GM12878 (cell line): Measurements from ENCODE around the gene ITGB5. TPM values are rescaled to one million over a fixed set of nuclear protein-coding genes. Genes with fewer than 3 reads are reported as not detected.

Experiments used
- ATAC-seq: fragments of 200-7000 bp; cut with Tn5 transposase; 3 replicates; pipeline ENCODE4 v1.9.1; 2020; ENCODE audit warnings: mild to moderate bottlenecking, moderate library complexity
- BruUV-seq: library from RNA; stranded (reverse); fragments of 400-500 nt; replicated peaks from 2 replicates; lab custom pipeline; 2021; lab: Mats Ljungman, UMichigan
- CTCF ChIA-PET: fragments of 300-600 bp; sonication (Branson Sonifier 250); formaldehyde crosslinking; extraction: SDS; loops from one replicate; lab custom pipeline; 2021; ENCODE audit warnings: inconsistent platforms; lab: Yijun Ruan, JAX
- POLR2A ChIA-PET: fragments of 350-600 bp; formaldehyde crosslinking; extraction: SDS; loops from one replicate; lab custom pipeline; 2021; ENCODE audit warnings: inconsistent platforms; lab: Charles Lee
- RAD21 ChIA-PET: fragments of 300-600 bp; sonication (Branson Sonifier 250); formaldehyde crosslinking; loops from one replicate; lab custom pipeline; 2023; ENCODE audit warnings: antibody characterized with exemption; ENCODE audit not compliant: unreplicated experiment; lab: Charles Lee
- SMC1A ChIA-PET: fragments of 300-600 bp; sonication (Branson Sonifier 250); formaldehyde crosslinking; loops from one replicate; lab custom pipeline; 2023; ENCODE audit not compliant: unreplicated experiment, uncharacterized antibody; lab: Charles Lee
- DNase-seq: peaks from one replicate; pipeline ENCODE4 v3.0.0-alpha.2; 2011; ENCODE audit warnings: low read depth, low spot score
- FAIRE-seq: peaks from 3 replicates; lab custom pipeline; 2011; peaks lifted over from hg19 to GRCh38; lab: Jason Lieb, UNC
- H2AFZ ChIP-seq: 2 replicates; pipeline ENCODE4 v1.6.0; 2011; ENCODE audit warnings: low read depth, low read length, control low read depth; ENCODE audit not compliant: control insufficient read depth
- H3K27ac ChIP-seq: 2 replicates; pipeline ENCODE4 v1.5.1; 2011; ENCODE audit warnings: control low read depth; ENCODE audit not compliant: control insufficient read depth, insufficient read depth
- H3K27me3 ChIP-seq, 2 experiments: replicated peaks in 1 of 2; 2 replicates each; pipeline versions ENCODE4 v1.6.0 to v1.6.1; 2011; ENCODE audit warnings: low read length in 1 of 2; ENCODE audit not compliant: control insufficient read depth in 2 of 2, insufficient read depth in 2 of 2
- H3K36me3 ChIP-seq, 2 experiments: 2 replicates each; pipeline ENCODE4 v1.5.1; 2011; ENCODE audit warnings: low read length in 1 of 2; ENCODE audit not compliant: control insufficient read depth in 2 of 2, insufficient read depth in 2 of 2
- H3K4me1 ChIP-seq: 2 replicates; pipeline ENCODE4 v1.6.1; 2011; ENCODE audit warnings: mild to moderate bottlenecking, low read length, moderate library complexity, mixed read lengths; ENCODE audit not compliant: control insufficient read depth, insufficient read depth
- H3K4me2 ChIP-seq: 2 replicates; pipeline ENCODE4 v1.6.0; 2011; ENCODE audit warnings: control low read depth; ENCODE audit not compliant: control insufficient read depth, insufficient read depth
- H3K4me3 ChIP-seq: fragments of 200-600 bp; sonication (generic); 2 replicates; pipeline ENCODE4 v1.5.1; 2016
- H3K79me2 ChIP-seq: 2 replicates; pipeline ENCODE4 v1.6.0; 2011; ENCODE audit warnings: low read length; ENCODE audit not compliant: control insufficient read depth, insufficient read depth
- H3K9ac ChIP-seq: 2 replicates; pipeline ENCODE4 v1.8.0; 2011; ENCODE audit warnings: low read length, control low read depth, mixed read lengths; ENCODE audit not compliant: control insufficient read depth, insufficient read depth
- H3K9me3 ChIP-seq: replicated peaks from 3 replicates; pipeline ENCODE4 v1.5.1; 2011; ENCODE audit warnings: mild to moderate bottlenecking, low read length; ENCODE audit not compliant: control insufficient read depth, insufficient read depth
- H4K20me1 ChIP-seq: 2 replicates; pipeline ENCODE4 v1.6.0; 2011; ENCODE audit not compliant: control insufficient read depth, insufficient read depth
- EZH2 ChIP-seq: IDR thresholded peaks from 2 replicates; pipeline ENCODE4 v1.6.1; 2012; ENCODE audit warnings: low read depth, mild to moderate bottlenecking, control low read depth, inconsistent platforms, low read length, borderline replicate concordance; ENCODE audit not compliant: control insufficient read depth
- NFIC ChIP-seq: IDR thresholded peaks from 2 replicates; pipeline ENCODE4 v1.6.1; 2012; ENCODE audit warnings: low read depth, mild to moderate bottlenecking, inconsistent platforms, low read length, moderate library complexity
- ZBTB11 ChIP-seq: fragments of 450-650 bp; formaldehyde crosslinking; IDR thresholded peaks from 2 replicates; pipeline ENCODE4 v1.5.0; 2022; ENCODE audit warnings: mild to moderate bottlenecking, missing genetic modification characterization
- WGBS: methylation state at CpG from one replicate; pipeline ENCODE4 v1.1.6; 2016; ENCODE audit warnings: low lambda C conversion rate; ENCODE audit not compliant: insufficient replicate concordance, insufficient coverage; ENCODE audit errors: missing lambda C conversion rate; 5-methylcytosine and 5-hydroxymethylcytosine counted together
- in situ Hi-C: fragments of 300-500 bp; cut with MboI; formaldehyde crosslinking; loops from 9 replicates; pipeline ENCODE4 v1.14.3; 2018; ENCODE audit warnings: mixed read lengths
- intact Hi-C: fragments of 100-400 bp; cut with micrococcal nuclease; formaldehyde crosslinking; loops from one replicate; pipeline ENCODE4 v1.14.2; 2022; ENCODE audit not compliant: unreplicated experiment
- polyA plus RNA-seq, 11 experiments: library from polyadenylated mRNA; depleted of rRNA in 4 of 11; unstranded in 6 of 11; stranded (reverse) in 5 of 11; fragments of >200 nt; fragmentation: Nextera tagmentation in 4 of 11; fragmentation: Illumina TruSeq in 1 of 11; extraction: Ambion mirVana in 4 of 11; extraction: Trizol in 1 of 11; gene quantifications; 1 replicate in 1 of 11; 2 replicates in 10 of 11; pipeline versions ENCODE4 v1.2.1 to v1.2.3, GENCODE V29; 2011 to 2016; ENCODE audit warnings: inconsistent platforms in 2 of 11, missing spikeins in 2 of 11, low read depth in 1 of 11
- total RNA-seq, 4 experiments: library from RNA; depleted of rRNA in 3 of 4; stranded (reverse); fragments of >200 nt in 3 of 4; fragmentation: Illumina TruSeq in 1 of 4; extraction: Trizol in 1 of 4; gene quantifications; 2 replicates each; pipeline versions ENCODE4 v1.2.1 to v1.2.3, GENCODE V29; 2013 to 2021
- TF ChIP-seq, protein P1 (sequence below): fragments of 450-650 bp; formaldehyde crosslinking; IDR thresholded peaks from 2 replicates; pipeline ENCODE4 v1.4.0; 2022; ENCODE audit warnings: mild to moderate bottlenecking, moderate library complexity

ITGB5 gene
- total and polyA plus RNA-seq, 10 of the 15 experiments (the other 5 are each of a cell fraction or from before 2014, with no cell fraction given): 0.05 to 10.0 (median 0.83) TPM; not detected in 2

- H3K27ac ChIP-seq: no peak overlapping the region
- ChIA-PET SMC1A (interaction anchor here (0.6 kb wide), 1 partner anchor 287 kb away, joined by 3 read pairs; no protein-coding TSS in a partner anchor), POLR2A (no interaction called here), RAD21 (interaction anchor here (0.8 kb wide), 1 partner anchor 21 kb away, joined by 4 read pairs; no protein-coding TSS in a partner anchor), CTCF (interaction anchor here (1.0 to 1.5 kb wide), 3 partner anchors 19 to 96 kb away, joined by 3 to 5 read pairs (median 3); no protein-coding TSS in a partner anchor)
- no peak overlapping the region for H3K4me3 ChIP-seq
- no peaks in the 10 kb centered on the region for H4K20me1 ChIP-seq
- FAIRE-seq (no peak), DNase-seq (no peak), ATAC-seq (no peak)
- H3K9ac ChIP-seq: no peak overlapping the region
- peaks cover 0 to 4% of the 10 kb centered on the region in 2 experiments; a peak in 3 of 4 replicates for H3K27me3 ChIP-seq
- no peak overlapping the region for H2AFZ ChIP-seq
- no peaks in the 10 kb centered on the region for H3K79me2 ChIP-seq
- no peaks in the 10 kb centered on the region for H3K9me3 ChIP-seq
- intact Hi-C loops (no loop called here), in situ Hi-C loops (no loop called here)
- BruUV-seq: no TSS peak
- H3K4me2 ChIP-seq: no peak overlapping the region
- TF ChIP-seq ZBTB11 (CRISPR knock-in tag) (no peak), NFIC (no peak), EZH2 (no peak)
- TF ChIP-seq, protein P1, sequence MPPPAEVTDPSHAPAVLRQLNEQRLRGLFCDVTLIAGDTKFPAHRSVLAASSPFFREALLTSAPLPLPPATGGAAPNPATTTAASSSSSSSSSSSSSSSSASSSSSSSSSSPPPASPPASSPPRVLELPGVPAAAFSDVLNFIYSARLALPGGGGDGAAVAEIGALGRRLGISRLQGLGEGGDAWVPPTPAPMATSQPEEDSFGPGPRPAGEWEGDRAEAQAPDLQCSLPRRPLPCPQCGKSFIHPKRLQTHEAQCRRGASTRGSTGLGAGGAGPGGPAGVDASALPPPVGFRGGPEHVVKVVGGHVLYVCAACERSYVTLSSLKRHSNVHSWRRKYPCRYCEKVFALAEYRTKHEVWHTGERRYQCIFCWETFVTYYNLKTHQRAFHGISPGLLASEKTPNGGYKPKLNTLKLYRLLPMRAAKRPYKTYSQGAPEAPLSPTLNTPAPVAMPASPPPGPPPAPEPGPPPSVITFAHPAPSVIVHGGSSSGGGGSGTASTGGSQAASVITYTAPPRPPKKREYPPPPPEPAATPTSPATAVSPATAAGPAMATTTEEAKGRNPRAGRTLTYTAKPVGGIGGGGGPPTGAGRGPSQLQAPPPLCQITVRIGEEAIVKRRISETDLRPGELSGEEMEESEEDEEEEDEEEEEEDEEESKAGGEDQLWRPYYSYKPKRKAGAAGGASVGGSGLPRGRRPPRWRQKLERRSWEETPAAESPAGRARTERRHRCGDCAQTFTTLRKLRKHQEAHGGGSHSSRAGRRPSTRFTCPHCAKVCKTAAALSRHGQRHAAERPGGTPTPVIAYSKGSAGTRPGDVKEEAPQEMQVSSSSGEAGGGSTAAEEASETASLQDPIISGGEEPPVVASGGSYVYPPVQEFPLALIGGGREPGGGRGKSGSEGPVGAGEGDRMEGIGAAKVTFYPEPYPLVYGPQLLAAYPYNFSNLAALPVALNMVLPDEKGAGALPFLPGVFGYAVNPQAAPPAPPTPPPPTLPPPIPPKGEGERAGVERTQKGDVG (CRISPR knock-in tag): no peak
- no peaks in the 10 kb centered on the region for H3K4me1 ChIP-seq
- WGBS: 50% methylated on average over 11 of the region's 11 CpGs
- H3K36me3 ChIP-seq: no peaks in the 10 kb centered on the region
Measured at GRCh38 chr3:124881976-124882697, 5.0 kb downstream of the ITGB5 start.
